HG03432 (cell line): ENCODE data around the gene VEPH1.
"Not testable (repeated sequence)": the region's sequence is repeated elsewhere in the genome, so short reads cannot be mapped to it uniquely, and the experiment has no call there.

ENCODE experiments used
- ATAC-seq: cut with Tn5 transposase; IDR thresholded peaks from one replicate; pipeline ENCODE4 v1.9.1; 2021; ENCODE audit warnings: mild to moderate bottlenecking, moderate library complexity; ENCODE audit not compliant: unreplicated experiment

Gene VEPH1

DNA sequence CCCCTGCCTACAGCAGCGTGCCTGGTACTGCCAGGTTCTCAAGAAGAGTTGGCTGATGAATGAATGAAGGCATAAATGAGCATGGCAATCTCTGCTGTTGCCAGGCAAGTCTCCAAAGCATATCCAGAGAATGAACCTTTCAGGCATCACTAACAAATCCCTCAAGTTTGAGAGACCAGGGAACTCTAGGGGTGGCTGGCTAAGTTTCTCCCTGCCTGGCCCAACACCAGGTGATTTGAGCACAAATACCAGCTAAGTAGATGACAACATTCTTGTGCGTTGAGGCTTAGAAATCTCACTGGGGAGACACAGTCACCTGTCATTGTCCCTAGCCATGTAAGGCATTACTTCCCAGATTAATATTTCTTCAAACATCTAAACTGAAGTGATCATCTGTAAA is 147.9 kb downstream of the VEPH1 start:
- no peak for ATAC-seq

DNA sequence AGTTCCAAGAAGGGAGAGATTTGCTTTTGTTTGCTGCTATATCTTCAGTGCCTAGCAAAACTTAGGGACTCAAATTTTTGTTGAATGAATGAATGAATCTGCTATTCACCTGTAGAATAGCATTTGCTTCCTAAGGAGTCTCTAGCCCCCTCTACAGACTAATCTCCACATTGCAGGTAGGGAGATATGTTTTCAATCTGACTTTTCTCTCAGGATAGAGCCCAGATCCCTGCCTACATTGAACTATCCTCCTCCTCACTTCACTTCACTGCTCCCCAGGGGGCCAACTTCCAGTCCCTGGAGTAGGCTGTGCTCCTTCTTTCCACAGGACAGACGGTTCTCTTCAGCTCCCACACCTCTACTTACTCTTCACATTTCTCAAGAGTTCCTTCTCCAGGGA is 148.5 kb downstream of the VEPH1 start:
- ATAC-seq, result peak; percentile 49

DNA sequence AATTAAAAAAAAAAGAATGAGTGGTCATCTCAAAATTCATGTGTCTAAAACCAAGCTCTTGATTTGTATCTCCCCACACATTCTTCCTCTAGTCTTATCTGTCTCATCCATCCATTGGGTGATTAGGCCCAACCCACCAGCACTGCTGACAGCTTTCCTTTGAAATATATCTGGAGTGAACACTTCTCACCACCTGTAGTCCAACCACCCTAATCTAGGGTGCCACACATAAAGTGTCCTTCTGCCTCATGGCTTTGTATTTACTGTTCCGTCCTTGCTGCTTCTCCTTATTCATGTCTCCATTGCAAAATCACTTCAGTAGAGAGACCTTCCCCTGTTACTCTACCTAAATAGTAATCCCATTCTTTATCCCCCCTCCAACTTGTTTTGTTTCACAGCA is 149.0 kb downstream of the VEPH1 start:
- peak; percentile 7 for ATAC-seq

DNA sequence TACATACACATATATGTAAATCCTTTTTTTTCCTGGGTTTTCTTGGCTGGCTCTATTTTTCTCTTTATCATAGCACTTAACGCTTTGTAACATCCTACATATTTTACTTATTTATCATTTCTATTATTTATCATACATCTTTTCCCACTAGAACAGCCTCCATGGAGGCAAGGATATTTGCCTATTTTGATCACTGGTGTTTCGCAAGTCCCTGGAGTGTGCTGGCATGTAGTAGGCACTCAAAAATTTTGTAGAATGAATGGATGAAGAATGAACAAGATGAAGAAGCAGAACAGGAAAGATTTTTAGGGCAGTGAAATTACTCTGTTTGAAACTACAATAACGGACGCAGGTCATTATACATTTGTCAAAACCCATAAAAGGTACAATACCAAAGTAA is 149.6 kb downstream of the VEPH1 start:
- no peak for ATAC-seq

DNA sequence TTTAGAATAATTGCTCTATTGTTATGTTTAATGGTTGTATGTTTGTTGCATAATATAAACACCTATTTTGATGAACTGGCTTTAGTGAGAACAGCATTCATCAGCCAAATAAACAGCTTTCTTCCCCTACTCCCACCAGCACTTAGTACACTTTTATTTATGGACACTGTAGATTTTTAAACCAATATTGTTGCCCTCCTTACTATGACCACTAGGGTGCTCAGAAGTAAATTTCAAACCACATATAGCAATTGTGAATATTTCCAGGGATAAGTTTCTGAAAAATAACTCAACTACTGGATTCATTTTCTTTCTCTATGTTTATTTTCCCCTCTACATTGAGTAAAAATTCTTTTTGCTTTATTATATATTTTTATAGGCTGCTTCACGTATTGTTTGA is 151.2 kb downstream of the VEPH1 start:
- ATAC-seq, result no peak

DNA sequence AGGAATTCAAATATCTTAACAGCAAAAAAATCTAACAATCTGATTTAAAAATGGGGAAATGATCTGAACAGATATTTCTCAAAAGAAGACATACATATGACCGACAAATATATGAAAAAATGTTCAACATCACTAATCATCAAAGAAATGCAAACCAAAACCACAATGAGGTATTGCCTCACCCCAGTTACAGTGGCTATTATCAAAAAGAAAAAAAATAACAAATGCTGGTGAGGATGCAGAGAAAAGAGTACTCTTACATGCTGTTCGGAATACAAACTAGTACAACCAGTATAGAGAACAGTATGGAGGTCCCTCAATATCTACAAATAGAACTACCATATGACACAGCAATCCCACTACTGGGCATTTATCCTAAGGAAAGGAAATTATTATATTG is 152.6 kb downstream of the VEPH1 start:
- ATAC-seq, result not testable (repeated sequence)

DNA sequence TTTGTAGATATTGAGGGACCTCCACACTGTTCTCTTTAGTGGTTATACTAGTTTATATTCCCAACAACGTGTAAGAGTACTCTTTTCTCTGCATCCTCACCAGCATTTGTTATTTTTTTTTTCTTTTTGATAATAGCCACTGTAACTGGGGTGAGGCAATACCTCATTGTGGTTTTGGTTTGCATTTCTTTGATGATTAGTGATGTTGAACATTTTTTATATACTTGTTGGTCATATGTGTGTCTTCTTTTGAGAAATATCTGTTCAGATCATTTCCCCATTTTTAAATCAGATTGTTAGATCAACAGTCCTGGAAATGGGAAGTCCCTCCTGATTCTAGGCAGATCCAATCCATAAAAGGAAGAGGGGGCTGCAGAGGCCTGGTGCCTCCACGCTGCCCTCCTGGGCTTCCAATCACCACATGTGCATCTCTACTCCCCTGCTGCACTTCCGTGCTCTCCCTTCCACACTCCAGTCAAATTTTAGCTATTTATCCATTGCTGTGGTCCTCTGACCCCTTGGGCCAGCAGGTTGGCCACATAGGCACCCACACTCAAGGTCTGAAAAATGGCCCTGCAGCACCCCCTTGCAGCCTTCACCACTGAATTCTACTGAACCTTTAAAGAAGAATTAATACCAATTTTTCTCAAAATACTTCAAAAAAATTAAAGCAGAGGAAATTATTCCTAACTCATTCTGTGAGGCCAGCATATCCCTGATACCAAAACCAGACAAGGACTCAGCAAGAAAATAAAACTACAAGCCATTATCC is 154.7 kb downstream of the VEPH1 start:
- not testable (repeated sequence) for ATAC-seq

DNA sequence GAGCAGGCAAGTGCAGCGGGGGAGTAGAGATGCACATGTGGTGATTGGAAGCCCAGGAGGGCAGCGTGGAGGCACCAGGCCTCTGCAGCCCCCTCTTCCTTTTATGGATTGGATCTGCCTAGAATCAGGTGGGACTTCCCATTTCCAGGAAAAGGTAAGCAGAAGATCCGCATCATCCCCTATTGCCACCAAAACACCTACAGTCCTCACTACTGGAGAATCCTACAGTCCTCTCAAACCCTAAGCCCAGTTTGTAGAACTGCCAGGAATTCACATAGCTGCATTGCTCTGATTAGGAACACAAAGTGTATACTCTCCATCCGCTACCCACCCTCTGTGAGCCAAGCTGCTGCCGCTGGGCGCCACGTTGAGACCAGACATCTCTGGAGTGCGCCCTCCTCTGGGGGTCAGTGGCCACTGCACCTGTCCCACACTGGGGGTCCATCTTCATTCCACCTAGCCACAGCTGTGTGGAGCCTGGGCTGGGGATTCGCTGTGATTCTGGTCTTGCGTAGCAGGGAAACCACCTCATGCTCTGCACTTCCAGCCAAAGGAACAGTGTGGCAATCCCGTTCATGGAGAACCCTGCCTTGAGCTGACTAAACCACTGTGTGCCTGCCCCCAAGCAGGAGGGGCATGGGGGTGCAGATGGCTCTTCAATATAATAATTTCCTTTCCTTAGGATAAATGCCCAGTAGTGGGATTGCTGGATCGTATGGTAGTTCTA is 155.5 kb downstream of the VEPH1 start:
- ATAC-seq, result no peak

DNA sequence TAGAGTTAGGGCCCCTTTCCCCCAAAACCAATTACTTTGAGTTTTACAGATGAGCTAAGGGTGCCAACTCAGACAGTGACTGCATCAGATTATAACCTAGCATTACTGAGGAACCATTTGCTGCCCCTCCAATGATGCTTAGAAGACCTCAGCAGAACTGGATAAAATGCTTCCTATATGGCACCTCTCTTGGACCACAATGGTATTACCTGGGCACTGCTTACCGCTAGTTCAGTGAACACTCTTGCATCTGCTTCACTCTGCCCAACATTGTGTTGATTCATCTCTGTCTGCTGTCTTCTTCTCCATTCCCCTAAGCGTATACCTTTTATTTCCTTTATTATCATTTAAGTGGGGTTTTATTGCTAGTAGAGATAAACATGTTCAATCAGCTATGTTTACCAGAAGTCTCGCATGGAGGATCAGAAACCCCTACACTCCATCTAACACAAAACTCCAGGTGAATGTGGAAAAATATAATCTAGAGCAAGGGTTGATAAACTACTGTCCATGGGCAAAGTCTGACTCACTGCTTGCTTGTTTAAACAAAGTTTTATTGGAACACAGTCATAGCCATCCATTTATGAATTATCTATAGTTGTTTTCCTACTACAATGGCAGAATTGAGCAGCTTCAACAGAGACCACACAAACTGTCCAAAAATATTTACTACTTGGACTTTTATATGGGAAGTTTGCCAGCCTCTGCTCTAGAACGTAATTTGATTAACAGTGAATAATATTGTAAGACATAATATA is 166.8 kb downstream of the VEPH1 start:
- no peak for ATAC-seq

DNA sequence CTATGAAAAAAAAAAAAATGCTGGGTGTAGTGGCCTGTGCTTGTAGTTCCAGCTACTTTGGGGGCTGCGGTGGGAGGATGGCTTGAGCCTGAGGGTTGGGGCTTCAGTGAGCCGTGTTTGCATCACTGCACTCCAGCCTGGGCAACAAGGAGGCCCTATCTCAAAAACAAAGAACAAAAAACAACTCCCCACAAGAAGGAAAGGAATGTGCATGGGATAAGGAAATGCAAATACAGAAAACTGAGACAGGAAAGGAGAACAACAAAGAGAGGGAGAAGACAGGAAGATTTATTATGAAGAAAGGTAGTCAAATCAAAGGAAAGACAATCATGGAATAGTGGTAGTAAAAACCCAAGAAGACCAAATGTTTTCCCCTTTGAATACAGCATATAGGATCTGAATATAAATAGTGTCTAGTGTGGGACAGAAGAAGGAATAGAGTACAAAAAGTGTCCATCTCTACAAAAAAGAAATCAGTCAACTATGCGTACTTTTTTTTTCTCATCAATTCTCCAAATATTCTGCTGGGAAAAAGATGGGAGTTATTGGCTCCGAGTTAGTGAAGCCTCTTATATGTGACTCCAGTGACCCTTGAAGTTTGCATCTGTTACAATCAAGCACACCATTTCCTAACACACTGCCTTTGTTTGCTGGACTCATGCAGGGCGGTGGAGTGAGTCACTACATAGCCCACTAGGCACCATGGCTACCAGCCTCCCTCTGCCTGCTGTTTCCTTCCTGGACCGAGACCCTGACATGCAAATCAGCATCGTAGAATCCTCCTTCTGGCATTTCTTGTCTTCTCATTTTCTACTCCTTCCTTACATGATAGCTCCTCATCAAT is 167.8 kb downstream of the VEPH1 start:
- ATAC-seq, result no peak

DNA sequence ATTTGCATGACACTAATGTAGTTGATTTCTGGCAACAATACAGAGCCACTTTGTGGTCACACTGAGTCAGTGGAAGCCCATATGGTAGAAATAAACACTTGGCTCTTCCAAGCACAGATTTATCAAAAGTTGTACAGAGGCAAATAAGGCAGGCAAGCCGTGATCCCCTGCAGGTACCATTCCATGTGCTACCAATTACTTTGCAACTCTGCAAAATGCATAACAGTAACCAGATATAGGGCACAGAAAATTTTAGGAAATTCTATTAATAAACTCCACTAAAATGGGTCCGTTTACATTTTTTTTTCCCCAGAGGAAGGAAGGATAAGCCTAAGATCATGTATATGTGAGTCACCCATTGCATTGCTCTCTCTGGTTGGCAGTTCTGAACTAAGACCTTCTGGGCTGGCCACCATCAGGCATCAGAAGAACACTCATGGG is 169.6 kb downstream of the VEPH1 start:
- ATAC-seq, result no peak

DNA sequence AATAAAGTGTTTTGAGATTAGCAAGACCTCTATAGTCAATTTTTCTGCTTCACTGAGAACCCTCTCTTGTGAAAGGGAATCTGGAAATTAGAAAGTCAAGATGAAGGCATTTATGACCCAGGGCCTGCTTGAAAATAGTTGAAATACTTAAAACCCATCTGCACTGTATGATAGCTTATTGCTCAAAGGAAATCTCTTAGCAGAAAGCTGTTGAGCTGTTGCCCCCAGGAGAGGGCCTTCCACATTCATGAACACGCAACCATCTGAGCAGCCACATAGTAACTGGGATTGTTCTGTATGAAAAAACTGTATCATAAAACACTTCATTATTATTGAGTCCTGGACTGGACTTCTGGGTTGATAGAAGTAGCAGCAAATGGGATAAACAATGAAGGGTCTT is 173.0 kb downstream of the VEPH1 start:
- ATAC-seq, result no peak

DNA sequence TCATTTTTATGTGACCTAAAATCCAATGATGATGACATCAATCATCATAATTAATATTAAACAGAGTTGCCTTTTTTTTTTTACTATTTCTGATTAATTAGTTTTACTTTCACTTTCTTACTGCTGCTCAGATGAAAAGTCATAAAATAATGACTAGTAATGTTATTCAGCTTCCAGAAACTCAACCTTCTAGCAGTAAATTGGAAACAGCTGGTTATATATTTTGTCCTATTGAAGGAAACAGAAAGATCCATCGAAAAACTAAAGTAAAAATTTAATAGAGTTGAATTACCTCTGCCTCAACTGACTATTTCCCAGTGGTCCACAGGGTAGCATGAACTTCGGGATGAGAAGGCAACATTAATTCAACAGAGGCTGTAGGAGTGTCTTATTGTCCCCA is 173.7 kb downstream of the VEPH1 start:
- ATAC-seq, result no peak

DNA sequence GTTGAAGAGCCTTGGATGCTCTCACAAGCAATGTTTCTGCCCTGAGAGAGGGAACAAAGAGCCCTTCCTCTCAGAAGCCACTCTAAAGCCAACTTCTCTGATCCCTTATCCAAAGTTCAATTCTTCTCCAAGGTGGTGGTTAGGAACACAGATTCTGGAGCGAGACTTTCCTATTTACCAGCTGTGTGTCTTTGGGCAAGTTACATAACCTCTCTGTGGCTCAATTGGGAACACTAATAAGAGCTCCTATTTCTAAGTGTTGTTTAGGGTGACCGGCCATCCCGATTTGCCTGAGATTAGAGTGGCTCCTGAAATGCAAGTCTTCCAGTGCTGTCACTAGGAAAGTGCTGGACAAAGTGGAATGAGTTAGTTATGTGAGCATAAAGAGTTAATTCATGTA is 175.4 kb downstream of the VEPH1 start:
- ATAC-seq, result no peak

DNA sequence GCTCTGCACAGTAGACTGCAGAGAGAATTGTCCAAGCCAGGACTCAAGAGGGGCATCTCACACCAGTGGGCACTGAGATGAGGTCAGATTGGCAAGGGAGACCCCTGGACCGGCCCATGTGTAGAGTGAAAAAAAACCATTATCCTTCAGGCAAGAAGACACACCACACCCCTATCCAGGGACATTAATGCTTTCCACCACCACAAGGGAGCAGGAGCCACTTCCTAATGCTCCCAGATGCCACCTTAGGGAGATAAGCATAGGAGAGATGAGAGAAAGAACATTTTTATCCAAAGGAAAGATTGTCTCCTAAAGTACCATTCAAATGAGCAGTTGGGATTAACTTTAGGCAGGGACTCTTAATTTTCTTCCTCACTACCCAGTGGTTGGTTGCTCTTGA is 176.2 kb downstream of the VEPH1 start:
- ATAC-seq, result no peak

DNA sequence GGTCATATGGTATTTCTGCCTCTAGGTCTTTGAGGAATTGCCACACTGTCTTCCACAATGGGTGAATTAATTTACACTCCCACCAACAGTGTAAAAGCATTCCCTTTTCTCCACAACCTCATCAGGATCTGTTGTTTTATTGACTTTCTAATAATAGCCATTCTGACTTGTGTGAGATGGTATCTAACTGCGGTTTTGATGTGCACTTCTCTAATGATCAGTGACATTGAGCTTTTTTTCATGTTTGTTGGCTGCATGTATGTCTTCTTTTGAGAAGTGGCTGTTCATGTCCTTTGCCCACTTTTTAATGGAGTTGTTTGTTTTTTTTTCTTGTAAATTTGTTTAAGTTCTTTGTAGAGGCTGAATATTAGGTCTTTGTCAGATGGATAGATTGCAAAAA is 178.3 kb downstream of the VEPH1 start:
- ATAC-seq, result not testable (repeated sequence)

DNA sequence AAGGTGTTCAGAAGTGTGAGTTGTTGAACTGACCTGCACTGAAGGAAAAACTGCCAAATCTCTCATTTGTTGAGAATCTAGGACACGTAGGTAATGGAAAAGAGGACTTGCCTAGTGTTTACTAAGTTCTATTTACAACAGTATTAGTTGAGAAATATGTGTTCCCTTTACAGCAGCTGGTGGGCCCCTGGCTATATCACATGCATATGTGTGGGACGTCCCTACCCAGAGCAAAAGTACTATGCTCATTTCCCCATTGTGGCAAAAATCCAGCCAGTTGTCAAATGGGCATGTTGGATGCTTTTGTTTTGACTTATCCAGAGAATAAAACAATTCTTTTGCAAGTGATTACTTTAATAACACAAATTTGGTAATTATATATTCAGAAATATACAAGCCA is 179.9 kb downstream of the VEPH1 start:
- ATAC-seq, result no peak

DNA sequence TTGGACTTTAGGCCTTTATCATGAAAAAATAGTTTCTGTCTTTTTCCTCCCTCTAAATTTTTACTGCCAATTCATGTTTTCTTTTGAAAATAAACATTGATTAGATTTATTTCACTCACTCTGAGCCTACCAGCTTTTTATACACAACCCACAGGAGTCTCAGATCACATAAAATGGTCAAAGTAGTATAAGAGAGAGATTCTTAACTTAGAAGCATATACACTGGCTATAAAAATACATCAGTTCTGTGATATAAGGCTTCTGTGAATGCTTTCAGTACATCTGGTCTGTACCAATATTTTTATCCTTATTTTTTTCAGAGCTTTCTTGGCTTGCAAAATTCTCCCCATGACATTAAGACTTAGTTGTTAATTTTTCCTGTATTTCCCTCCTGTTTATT is 183.5 kb downstream of the VEPH1 start:
- no peak for ATAC-seq

DNA sequence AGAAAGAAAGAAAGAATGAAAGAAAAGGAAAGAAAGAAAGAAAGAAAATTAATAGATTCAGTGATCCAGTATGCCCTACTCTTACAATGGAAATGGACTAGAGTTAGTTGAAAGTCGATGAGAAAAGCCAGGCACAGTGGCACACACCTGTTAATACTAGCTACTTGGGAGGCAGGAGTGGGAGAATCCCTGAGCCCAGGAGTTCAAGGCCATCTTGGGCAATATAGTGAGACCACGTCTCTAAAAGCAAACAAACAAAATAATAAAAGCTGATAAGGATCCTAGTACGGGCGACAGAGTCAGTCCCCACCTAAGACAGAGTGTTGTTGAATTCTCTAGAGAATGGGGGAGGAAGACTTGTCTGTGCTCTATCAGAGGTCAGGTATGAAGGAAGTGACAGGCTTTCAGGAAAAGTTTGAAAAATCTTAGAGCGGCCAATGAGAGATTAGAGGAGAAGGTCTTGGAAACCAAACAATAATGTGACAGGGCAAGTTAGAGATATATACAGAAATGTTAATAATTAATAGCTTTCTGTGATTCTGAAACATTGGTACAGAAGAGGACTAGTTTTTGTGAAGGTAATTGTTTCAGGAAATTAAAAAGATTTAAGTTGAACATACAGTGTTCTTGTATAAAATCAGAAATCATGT is 184.5 kb downstream of the VEPH1 start:
- ATAC-seq, result no peak

DNA sequence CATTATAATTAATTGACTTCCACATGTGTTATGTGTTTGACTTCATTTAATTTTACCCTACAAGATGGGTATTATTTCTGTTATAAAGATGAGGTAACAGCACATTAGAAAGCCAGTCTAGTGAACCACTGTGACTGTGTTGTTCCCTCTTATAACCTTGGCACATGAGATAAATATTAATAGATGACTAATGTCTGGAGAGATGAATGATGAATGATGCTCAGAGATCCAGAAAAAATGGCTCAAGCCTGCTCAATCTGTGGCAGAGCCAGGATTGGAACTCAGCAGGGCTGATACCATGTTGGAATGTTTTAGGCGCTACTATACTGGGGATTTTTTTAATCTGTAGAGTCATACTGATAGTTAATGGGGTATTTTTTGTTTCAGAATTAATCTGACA is 185.3 kb downstream of the VEPH1 start:
- ATAC-seq, result no peak
